Motor neuron (in vitro differentiated cells): ENCODE results near the gene PDLIM1. TPM values are rescaled to one million over a fixed set of nuclear protein-coding genes. Genes with fewer than 3 reads are reported as not detected.

Source experiments
- ATAC-seq, 8 experiments: fragments of 200-7000 bp; cut with Tn5 transposase; replicated peaks in 6 of 8; 2 replicates each; pipeline ENCODE4 v1.8.0; 2021; ENCODE audit warnings: mild to moderate bottlenecking in 8 of 8, moderate library complexity in 8 of 8
- H3K27ac ChIP-seq, 2 donors: fragments of 250-450 bp; sonication (Bioruptor Pico); 2 replicates each; pipeline ENCODE4 v1.9.0; 2021; ENCODE audit warnings: antibody characterized with exemption in 2 of 2, mild to moderate bottlenecking in 2 of 2, moderate library complexity in 1 of 2
- H3K4me1 ChIP-seq, 2 donors: fragments of 250-450 bp; sonication (Bioruptor Pico); replicated peaks in 1 of 2; 2 replicates each; pipeline ENCODE4 v1.6.1; 2021; ENCODE audit warnings: antibody characterized with exemption in 2 of 2, mild to moderate bottlenecking in 2 of 2, moderate library complexity in 1 of 2
- H3K4me3 ChIP-seq, 5 donors: fragments of 250-450 bp; sonication (Bioruptor Pico); 2 replicates each; pipeline ENCODE4 v1.9.0; 2021; ENCODE audit warnings: antibody characterized with exemption in 5 of 5, mild to moderate bottlenecking in 5 of 5, moderate library complexity in 4 of 5
- WGBS, 10 experiments: fragments of 450-650 bp; shearing (Covaris generic); methylation state at CpG; one replicate each; pipeline ENCODE4 v1.0.0; 2022; 5-methylcytosine and 5-hydroxymethylcytosine counted together
- in situ Hi-C, 9 experiments: fragments of 400-800 bp; cut with MboI; loops; one replicate each; pipeline ENCODE4 v1.15.0; 2021; ENCODE audit warnings: low sequenced_read_pairs in 9 of 9, low pct_unique_long_range_greater_than_20kb in 2 of 9; ENCODE audit not compliant: unreplicated experiment in 9 of 9
- total RNA-seq, 8 experiments: library from RNA; unstranded; fragments of 300-600 nt; gene quantifications; 2 replicates each; pipeline versions ENCODE4 v1.2.3 to v1.2.4, GENCODE V29; 2022

The PDLIM1 gene
- total RNA-seq, 8 experiments from 2014 or later: 2.7 to 106 (median 27.6) TPM

- no peak overlapping the region for H3K4me3 ChIP-seq
- in situ Hi-C loops: no loop called here
- WGBS, 10 experiments: 18 to 100% (median 67%) methylated on average over 1 to 4 of the region's 4 CpGs; no CpG with 5 or more reads in 2 of the 10 experiments
- ATAC-seq: peak in 1 of 8 experiments; percentile 51
- no peaks in the 10 kb centered on the region for H3K4me1 ChIP-seq
- no peak overlapping the region for H3K27ac ChIP-seq
Observed at GRCh38 chr10:95279042-95279820, 11.6 kb downstream of the PDLIM1 start.

DNA sequence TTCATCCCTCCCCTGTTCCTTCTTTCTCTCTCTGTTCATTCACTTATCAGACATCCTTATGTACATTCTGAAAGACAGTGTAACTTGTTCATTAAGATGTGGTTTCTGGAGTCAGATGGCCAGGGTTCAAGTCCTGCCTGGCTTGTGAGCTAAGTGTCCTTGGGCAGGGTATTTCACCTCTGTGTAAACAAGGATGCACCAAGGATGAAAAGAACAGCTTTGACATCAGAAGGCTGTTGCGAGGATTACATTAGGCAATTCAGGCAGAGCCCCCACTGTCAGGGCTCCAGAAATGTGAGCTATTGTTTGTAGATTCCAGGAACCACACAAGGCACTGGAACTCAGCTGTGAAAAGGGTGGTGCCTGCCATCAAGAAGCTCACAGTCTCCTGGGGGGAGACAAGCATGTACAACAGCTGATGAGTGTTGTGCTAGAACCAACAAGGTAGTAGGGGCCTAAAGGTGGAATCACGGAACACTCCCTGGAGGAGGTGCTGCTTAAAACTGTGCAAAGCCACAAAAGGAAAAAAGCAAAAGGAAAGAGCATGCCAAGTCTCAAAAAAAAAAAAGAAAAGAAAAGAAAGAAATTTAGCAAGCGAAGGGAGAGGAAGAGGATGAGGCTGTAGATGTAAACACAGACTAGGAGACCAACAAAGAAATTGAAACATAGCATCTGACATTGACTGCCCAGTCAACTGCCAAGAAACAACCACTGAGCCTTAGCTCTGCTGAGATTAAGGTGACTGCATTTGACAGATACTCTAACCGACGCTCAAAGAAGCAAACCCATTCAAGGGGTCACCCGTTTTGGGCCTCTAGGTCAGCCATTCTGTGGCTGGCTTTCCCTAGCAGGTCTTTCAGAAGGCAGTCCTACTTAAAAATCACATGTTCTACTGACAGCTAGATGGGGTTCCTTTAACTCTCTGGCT is 12.5 kb downstream of the PDLIM1 start:
- WGBS, 10 experiments: 61 to 91% (median 81%) methylated on average over 3 to 6 of the region's 6 CpGs; no CpG with 5 or more reads in 2 of the 10 experiments
- Histone ChIP-seq H3K4me1 (peaks cover 0 to 5% of the 10 kb centered on the region in 2 donors), H3K4me3 (no peak overlapping the region), H3K27ac (no peak overlapping the region)
- peak in 2 of 8 experiments; percentile 26 to 36 for ATAC-seq
- in situ Hi-C loops: no loop called here

DNA sequence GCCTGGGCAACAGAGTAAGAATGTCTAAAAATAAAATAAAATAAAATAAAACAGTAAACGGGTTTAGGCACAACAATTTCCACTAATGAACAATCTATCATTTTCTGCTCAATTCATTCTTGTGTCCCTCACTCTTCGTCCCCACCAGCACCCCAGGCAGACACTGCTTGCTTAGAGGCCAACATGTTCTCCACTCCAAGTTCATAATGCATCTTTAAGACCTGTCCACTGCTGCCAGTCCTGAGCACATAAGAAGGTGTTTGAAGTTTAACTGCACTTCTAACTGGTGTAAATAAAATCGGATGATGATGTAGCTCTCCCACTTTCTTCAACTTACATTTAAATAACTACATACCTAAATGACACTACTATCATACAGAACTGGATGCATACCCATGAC is 13.2 kb downstream of the PDLIM1 start:
- Histone ChIP-seq H3K4me3 (no peak overlapping the region), H3K27ac (no peak overlapping the region), H3K4me1 (peaks cover 0 to 5% of the 10 kb centered on the region in 2 donors)
- WGBS, 10 experiments: 44 to 88% (median 58%) methylated on average over 2 to 3 of the region's 3 CpGs; no CpG with 5 or more reads in 2 of the 10 experiments
- in situ Hi-C loops: no loop called here
- ATAC-seq: no peak

DNA sequence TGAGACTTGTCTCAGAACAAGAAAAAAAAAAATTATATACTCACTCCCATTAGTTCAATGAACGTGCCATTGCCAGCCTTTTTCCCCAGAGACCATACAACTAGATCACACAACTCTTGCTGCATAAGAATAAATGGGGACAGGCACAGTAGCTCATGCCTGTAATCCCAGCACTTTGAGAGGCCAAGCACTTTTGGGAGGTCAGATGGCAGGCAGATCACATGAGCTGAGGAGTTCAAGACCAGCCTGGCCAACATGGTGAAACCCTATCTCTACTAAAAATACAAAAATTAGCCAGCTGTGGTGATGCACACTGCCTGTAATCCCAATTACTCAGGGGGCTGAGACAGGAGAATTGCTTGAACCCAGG is 13.6 kb downstream of the PDLIM1 start:
- ATAC-seq: no peak
- WGBS, 10 experiments: 50 to 89% methylated on average over 1 of the region's 1 CpG; no CpG with 5 or more reads in 8 of the 10 experiments
- no peak overlapping the region for H3K27ac ChIP-seq

GRCh38 chr10:95276367-95277200 is 14.2 kb downstream of the PDLIM1 start:
- in situ Hi-C loops: no loop called here
- peak in 2 of 8 experiments; percentile 80 to 83 for ATAC-seq
- H3K27ac ChIP-seq: no peak overlapping the region
- peaks cover 0 to 5% of the 10 kb centered on the region in 2 donors for H3K4me1 ChIP-seq
- H3K4me3 ChIP-seq: no peak overlapping the region
- 52 to 100% (median 98%) methylated on average over 1 to 5 of the region's 8 CpGs; no CpG with 5 or more reads in 3 of the 10 experiments for whole genome bisulfite sequencing, 10 experiments

More for the DNA sequence above, 13.6 kb downstream of the PDLIM1 start:
- Histone ChIP-seq H3K4me1 (peaks cover 0 to 5% of the 10 kb centered on the region in 2 donors), H3K4me3 (no peak overlapping the region)
- in situ Hi-C loops: no loop called here

DNA sequence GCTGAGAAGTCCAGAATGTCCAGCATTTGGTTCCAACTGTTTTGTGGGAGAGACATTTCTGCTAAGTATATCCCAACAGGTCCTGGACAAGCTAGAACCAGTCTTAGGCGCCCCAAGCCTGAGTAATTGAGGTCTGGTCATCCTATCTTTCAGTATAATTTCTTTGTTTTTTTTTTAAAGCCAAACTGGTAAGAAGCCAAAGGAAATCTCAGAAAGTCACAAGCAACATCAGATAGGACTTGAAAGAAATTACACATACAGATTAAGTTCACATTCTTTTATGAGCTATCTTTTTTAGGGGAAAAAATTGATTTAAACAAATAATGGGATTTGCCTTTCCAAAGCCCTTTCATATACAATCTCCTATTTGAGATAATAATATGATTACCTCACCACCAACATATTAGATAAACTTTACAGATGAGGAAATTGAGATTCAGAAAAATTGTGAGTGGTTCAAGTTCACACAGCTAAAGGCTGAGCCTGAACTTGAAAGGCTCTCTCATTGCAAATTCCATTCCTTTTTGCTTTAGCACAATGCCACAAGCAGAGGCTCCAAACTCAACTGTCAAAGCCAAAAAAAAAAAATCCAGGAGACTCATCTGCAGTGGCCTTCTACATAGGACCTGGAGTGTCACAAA is 15.0 kb downstream of the PDLIM1 start:
- WGBS, 10 experiments: 17 to 100% (median 94%) methylated on average over 1 of the region's 1 CpG; no CpG with 5 or more reads in 4 of the 10 experiments
- no peak for ATAC-seq
- no peak overlapping the region for H3K27ac ChIP-seq
- no peak overlapping the region for H3K4me3 ChIP-seq
- in situ Hi-C loops: no loop called here
- H3K4me1 ChIP-seq: peaks cover 0 to 5% of the 10 kb centered on the region in 2 donors

- in situ Hi-C loops: no loop called here
- peaks cover 0 to 5% of the 10 kb centered on the region in 2 donors for H3K4me1 ChIP-seq
- ATAC-seq: peak in 7 of 8 experiments; percentile 66 to 97 (median 75)
- no peak overlapping the region for H3K27ac ChIP-seq
- H3K4me3 ChIP-seq: no peak overlapping the region
- 0 to 89% (median 80%) methylated on average over 2 to 10 of the region's 13 CpGs; no CpG with 5 or more reads in 1 of the 10 experiments for WGBS, 10 experiments
Observed at GRCh38 chr10:95273393-95274312, 17.1 kb downstream of the PDLIM1 start.

- peaks cover 0 to 1% of the 10 kb centered on the region in 2 donors for H3K4me1 ChIP-seq
- ATAC-seq: no peak
- H3K4me3 ChIP-seq: no peak overlapping the region
- in situ Hi-C loops: no loop called here
- H3K27ac ChIP-seq: no peak overlapping the region
- WGBS, 10 experiments: 46 to 100% (median 80%) methylated on average over 1 to 12 of the region's 12 CpGs; no CpG with 5 or more reads in 1 of the 10 experiments
Observed at GRCh38 chr10:95268438-95268837, 22.4 kb downstream of the PDLIM1 start.

DNA sequence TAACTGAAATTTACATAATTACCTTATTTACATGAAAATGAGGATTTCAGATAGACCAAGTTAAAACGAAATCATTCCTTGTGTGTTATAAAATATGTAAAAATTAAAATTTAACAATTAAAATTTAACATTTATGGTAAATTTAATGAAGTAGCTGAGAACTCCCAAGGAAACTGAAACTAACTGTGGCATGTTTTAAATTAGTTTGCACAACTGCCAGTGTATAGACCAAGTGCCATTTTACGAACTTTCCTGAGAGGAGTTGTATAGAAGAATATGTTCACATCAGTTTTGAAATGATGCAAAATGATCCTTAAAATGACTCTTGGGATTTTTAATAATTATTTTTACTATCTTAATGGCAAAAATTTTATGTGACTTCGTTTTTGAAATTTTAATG is 23.6 kb downstream of the PDLIM1 start:
- no peak for ATAC-seq
- 47 to 97% (median 84%) methylated on average over 2 to 3 of the region's 3 CpGs for WGBS, 10 experiments
- Histone ChIP-seq H3K27ac (no peak overlapping the region), H3K4me1 (no peaks in the 10 kb centered on the region), H3K4me3 (no peak overlapping the region)
- in situ Hi-C loops: no loop called here

DNA sequence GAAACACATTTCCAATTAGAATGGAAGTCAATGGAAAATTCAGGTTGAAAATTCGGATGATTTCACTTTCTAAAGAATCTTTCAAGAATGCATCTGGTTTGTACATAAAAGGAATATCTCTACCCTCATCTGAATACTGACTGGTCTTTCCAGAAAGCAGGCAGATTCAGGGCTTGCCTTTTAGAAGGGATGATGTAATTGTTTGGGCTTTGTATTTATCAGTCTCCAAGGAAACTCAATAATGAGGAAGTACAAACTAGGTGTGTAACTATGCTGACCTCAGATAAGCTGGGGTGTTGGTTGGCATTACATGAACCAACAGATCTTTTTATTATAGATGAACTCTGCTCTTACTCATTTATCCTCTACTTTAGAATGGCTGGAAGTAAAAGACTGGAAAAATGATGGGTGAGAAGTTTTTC is 24.1 kb downstream of the PDLIM1 start:
- Histone ChIP-seq H3K27ac (no peak overlapping the region), H3K4me1 (no peaks in the 10 kb centered on the region), H3K4me3 (no peak overlapping the region)
- WGBS, 10 experiments: 0 to 78% (median 33%) methylated on average over 1 of the region's 1 CpG; no CpG with 5 or more reads in 1 of the 10 experiments
- in situ Hi-C loops: no loop called here
- peak; percentile 73 to 99 (median 94) for ATAC-seq

DNA sequence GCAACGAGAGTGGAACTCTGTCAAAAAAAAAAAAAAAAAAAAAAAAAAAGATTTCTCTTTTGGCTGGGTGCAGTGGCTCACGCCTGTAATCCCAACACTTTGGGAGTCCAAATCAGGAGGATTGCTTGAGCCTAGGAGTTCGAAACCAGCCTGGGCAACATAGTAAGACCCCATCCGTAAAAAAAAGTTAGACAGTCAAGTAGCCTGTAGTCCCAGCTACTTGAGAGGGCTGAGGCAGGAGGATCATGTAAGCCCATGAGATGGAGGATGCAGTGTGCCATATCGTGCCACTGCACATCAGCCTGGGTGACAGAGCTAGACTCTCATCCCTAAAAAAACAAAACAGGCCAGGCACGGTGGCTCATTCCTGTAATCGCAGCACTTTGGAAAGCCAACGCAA is 25.2 kb downstream of the PDLIM1 start:
- Histone ChIP-seq H3K4me1 (peaks cover 0 to 2% of the 10 kb centered on the region in 2 donors), H3K27ac (no peak overlapping the region), H3K4me3 (no peak overlapping the region)
- no peak for ATAC-seq
- WGBS, 10 experiments: 89 to 100% (median 91%) methylated on average over 2 to 6 of the region's 8 CpGs; no CpG with 5 or more reads in 4 of the 10 experiments
- in situ Hi-C loops: no loop called here
